Measurements from ENCODE around the gene CBFA2T2. TPM values are rescaled to one million over a fixed set of nuclear protein-coding genes. Genes with fewer than 3 reads are reported as not detected.

CBFA2T2 gene
- total RNA-seq, 2 donors from 2014 or later, result 14.8 to 18.0 TPM

DNA sequence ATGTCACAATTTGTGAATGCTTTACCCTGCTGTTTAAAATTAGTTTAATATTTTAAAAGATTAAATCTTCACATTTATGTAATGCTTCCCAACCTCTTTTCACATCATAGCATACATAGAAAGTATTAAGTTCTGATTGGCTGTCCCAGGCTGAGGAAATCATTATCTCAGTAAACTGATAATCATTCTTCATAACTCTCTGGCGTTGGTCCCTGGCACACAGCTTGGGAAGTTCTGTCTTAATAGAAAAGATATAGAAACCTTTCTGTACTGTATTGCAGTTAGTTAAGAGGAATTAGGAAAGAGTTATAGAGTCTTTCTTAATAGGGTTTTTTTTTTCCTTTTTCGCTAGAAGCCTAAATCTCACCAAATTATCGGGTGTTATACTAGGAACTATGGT is 85.4 kb downstream of the CBFA2T2 start:
- no peak overlapping the region for H3K4me3 ChIP-seq
- ATAC-seq (ENCODE audit: insufficient number of reproducible peaks, low FRiP score, low read depth) (no peak), DNase-seq (ENCODE audit: low spot score) (no peak)
- H3K27me3 ChIP-seq (replicated peaks; ENCODE audit: insufficient read depth), result no peaks in the 10 kb centered on the region
- H3K36me3 ChIP-seq, result no peaks in the 10 kb centered on the region
- H3K27ac ChIP-seq, result no peak overlapping the region
- no peaks in the 10 kb centered on the region for H3K9me3 ChIP-seq
- peaks cover 14 to 21% of the 10 kb centered on the region in 2 donors for H3K4me1 ChIP-seq (ENCODE audit: control insufficient read depth in 1 of 2, low read depth in 2 of 2)
- TF ChIP-seq, protein P1, sequence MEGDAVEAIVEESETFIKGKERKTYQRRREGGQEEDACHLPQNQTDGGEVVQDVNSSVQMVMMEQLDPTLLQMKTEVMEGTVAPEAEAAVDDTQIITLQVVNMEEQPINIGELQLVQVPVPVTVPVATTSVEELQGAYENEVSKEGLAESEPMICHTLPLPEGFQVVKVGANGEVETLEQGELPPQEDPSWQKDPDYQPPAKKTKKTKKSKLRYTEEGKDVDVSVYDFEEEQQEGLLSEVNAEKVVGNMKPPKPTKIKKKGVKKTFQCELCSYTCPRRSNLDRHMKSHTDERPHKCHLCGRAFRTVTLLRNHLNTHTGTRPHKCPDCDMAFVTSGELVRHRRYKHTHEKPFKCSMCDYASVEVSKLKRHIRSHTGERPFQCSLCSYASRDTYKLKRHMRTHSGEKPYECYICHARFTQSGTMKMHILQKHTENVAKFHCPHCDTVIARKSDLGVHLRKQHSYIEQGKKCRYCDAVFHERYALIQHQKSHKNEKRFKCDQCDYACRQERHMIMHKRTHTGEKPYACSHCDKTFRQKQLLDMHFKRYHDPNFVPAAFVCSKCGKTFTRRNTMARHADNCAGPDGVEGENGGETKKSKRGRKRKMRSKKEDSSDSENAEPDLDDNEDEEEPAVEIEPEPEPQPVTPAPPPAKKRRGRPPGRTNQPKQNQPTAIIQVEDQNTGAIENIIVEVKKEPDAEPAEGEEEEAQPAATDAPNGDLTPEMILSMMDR (IDR thresholded peaks at IDR 0.05), result no peak

DNA sequence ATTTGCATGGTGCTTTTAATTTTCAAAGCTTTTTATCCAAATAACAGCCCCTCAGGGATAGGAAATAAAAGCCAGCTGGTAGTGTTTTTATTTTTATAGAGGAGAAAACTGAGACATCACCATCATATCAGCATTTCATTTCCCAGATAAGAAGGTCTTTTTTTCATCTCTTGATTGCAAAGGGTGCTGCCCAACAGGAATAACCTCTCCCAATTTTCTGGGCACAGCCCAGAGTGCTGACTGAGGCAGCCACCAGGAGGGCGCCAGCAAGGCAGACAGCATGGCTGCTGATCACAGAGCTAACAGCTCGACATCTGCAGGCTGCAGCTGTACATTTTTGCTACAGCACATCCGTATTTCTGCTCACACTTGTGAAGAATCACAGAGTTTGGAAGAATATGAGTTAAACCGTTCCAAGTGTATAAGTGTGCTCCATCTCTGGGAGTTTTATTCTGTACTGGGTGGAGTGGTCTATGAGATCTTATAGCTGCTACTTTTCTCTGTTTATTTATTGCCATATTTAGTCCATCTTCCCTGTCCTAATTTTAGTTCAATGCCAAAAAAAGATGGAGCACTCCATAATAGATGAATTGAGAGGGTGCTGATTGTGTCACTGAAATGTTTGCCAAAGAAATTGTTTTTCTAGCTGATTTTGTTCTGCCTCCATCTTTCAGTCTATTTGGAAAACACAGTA is 86.7 kb downstream of the CBFA2T2 start:
- Histone ChIP-seq H3K9me3 (no peaks in the 10 kb centered on the region), H3K27ac (no peak overlapping the region), H3K27me3 (replicated peaks; ENCODE audit: insufficient read depth) (no peaks in the 10 kb centered on the region), H3K36me3 (no peaks in the 10 kb centered on the region), H3K4me3 (no peak overlapping the region), H3K4me1 (ENCODE audit: control insufficient read depth in 1 of 2, low read depth in 2 of 2) (peaks cover 14% of the 10 kb centered on the region in 2 donors)
- TF ChIP-seq, protein P1 (IDR thresholded peaks at IDR 0.05), result no peak
- ATAC-seq (ENCODE audit: insufficient number of reproducible peaks, low FRiP score, low read depth) (no peak), DNase-seq (ENCODE audit: low spot score) (no peak)

DNA sequence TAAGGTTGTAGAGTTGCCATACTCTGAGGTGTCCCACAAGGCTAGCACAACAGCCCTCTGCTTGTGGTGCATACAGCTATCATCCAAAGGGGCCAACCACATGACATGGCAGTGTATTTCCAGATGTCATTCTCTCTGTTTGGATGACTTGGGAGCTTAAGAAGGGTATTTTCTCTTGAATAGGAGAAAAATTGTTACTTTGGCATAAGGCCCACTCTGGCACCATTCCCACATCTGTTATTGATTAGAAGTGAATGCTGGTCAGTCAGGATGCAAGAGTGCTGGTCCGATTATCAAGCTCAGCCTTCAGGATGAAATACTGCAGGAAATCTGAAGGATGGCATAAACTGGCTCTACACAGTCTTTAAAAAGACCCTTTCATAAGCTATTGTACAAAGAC is 88.6 kb downstream of the CBFA2T2 start:
- H3K4me3 ChIP-seq, result no peak overlapping the region
- peaks cover 14% of the 10 kb centered on the region in 2 donors for H3K4me1 ChIP-seq (ENCODE audit: control insufficient read depth in 1 of 2, low read depth in 2 of 2)
- ATAC-seq (ENCODE audit: insufficient number of reproducible peaks, low FRiP score, low read depth) (no peak), DNase-seq (ENCODE audit: low spot score) (no peak)
- no peak overlapping the region for H3K27ac ChIP-seq
- no peaks in the 10 kb centered on the region for H3K27me3 ChIP-seq (replicated peaks; ENCODE audit: insufficient read depth)
- no peaks in the 10 kb centered on the region for H3K9me3 ChIP-seq
- TF ChIP-seq, protein P1 (IDR thresholded peaks at IDR 0.05), result no peak
- H3K36me3 ChIP-seq, result no peaks in the 10 kb centered on the region

DNA sequence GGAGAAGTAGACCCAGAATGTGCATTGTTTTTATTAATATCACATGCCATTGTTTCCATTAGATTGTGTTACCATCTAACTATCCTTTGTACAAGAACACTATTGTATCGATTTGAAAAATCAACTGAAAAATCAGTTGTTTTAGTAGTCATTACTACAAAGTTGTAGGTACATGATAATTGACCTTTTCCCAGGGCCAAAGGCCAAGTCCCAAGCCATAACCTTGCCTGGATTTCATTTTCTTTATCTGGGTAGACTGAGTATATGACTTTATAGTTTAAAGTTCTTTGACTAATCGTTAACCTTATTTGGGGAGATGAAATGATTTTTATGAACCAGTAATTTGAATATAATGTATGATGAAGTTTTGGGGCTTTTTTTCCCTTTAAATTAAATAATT is 93.2 kb downstream of the CBFA2T2 start:
- ATAC-seq (ENCODE audit: insufficient number of reproducible peaks, low FRiP score, low read depth) (no peak), DNase-seq (ENCODE audit: low spot score) (no peak)
- no peaks in the 10 kb centered on the region for H3K27me3 ChIP-seq (replicated peaks; ENCODE audit: insufficient read depth)
- peaks cover 13 to 16% of the 10 kb centered on the region in 2 donors for H3K4me1 ChIP-seq (ENCODE audit: control insufficient read depth in 1 of 2, low read depth in 2 of 2)
- no peaks in the 10 kb centered on the region for H3K9me3 ChIP-seq
- no peak overlapping the region for H3K4me3 ChIP-seq
- no peak overlapping the region for H3K27ac ChIP-seq
- H3K36me3 ChIP-seq, result no peaks in the 10 kb centered on the region
- TF ChIP-seq, protein P1 (IDR thresholded peaks at IDR 0.05), result no peak

DNA sequence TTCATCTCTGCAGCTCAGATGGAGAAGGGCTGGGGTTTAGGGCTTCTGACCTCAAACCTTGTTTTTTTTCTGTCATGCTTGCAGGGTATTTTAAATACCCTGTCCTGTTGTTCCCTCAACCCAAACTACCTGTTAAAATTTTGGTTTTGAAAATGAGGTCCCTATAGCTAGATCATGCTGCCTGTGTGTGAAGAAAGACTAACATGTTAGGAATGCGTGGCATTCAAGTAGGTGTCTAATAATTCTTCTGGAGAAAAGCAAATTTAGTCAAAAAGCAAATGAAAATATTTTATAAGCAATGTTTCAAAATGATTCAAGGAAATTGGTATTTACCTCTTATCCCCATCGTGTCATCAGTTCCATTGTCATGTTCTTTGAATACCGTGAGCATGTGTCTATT is 95.1 kb downstream of the CBFA2T2 start:
- Histone ChIP-seq H3K4me3 (no peak overlapping the region), H3K27me3 (replicated peaks; ENCODE audit: insufficient read depth) (no peaks in the 10 kb centered on the region), H3K4me1 (ENCODE audit: control insufficient read depth in 1 of 2, low read depth in 2 of 2) (peaks cover 13% of the 10 kb centered on the region in 2 donors), H3K27ac (no peak overlapping the region), H3K36me3 (no peaks in the 10 kb centered on the region), H3K9me3 (no peaks in the 10 kb centered on the region)
- TF ChIP-seq, protein P1 (IDR thresholded peaks at IDR 0.05), result no peak
- ATAC-seq (ENCODE audit: insufficient number of reproducible peaks, low FRiP score, low read depth) (no peak), DNase-seq (ENCODE audit: low spot score) (no peak)

All from thoracic aorta (tissue), 2 donors.